A673 (cell line): ENCODE results near the gene PTPN18. TPM values are rescaled to one million over a fixed set of nuclear protein-coding genes. Genes with fewer than 3 reads are reported as not detected.

ENCODE experiments used
- BruUV-seq: library from RNA; stranded (reverse); fragments of 400-500 nt; replicated peaks from 2 replicates; lab custom pipeline; 2021; lab: Mats Ljungman, UMichigan
- CTCF ChIA-PET: fragments of 300-600 bp; sonication (Branson Sonifier 250); formaldehyde crosslinking; loops from one replicate; lab custom pipeline; 2022; ENCODE audit warnings: antibody characterized with exemption; lab: Charles Lee
- POLR2A ChIA-PET: fragments of 300-600 bp; sonication (Branson Sonifier 250); formaldehyde crosslinking; loops from one replicate; lab custom pipeline; 2022; ENCODE audit warnings: antibody characterized with exemption; ENCODE audit not compliant: low non-redundant PET; lab: Charles Lee
- DNase-seq: peaks from one replicate; pipeline ENCODE4 v3.0.0-alpha.2; 2015; ENCODE audit warnings: low spot score
- H3K27ac ChIP-seq: fragments of 200-600 bp; sonication (generic); 2 replicates; pipeline ENCODE4 v1.5.1; 2016; ENCODE audit warnings: mixed run types, low read depth, mild to moderate bottlenecking, mixed read lengths, antibody characterized with exemption, low read length; ENCODE audit not compliant: poor library complexity, severe bottlenecking
- H3K27me3 ChIP-seq: fragments of 200-600 bp; sonication (generic); replicated peaks from 2 replicates; pipeline ENCODE4 v1.6.1; 2017; ENCODE audit warnings: mixed run types, low read depth, mild to moderate bottlenecking, mixed read lengths, antibody characterized with exemption, low read length; ENCODE audit not compliant: insufficient read depth, poor library complexity
- H3K36me3 ChIP-seq: fragments of 200-600 bp; sonication (generic); 2 replicates; pipeline ENCODE4 v1.6.1; 2016; ENCODE audit warnings: mixed run types, mild to moderate bottlenecking, mixed read lengths, antibody characterized with exemption, low read length; ENCODE audit not compliant: insufficient read depth, poor library complexity, severe bottlenecking
- H3K4me1 ChIP-seq: fragments of 200-600 bp; sonication (generic); 2 replicates; pipeline ENCODE4 v1.6.1; 2017; ENCODE audit warnings: mixed run types, mild to moderate bottlenecking, mixed read lengths, antibody characterized with exemption, low read length; ENCODE audit not compliant: insufficient read depth, poor library complexity, severe bottlenecking
- H3K4me3 ChIP-seq: fragments of 200-600 bp; sonication (generic); 2 replicates; pipeline ENCODE4 v1.5.1; 2016; ENCODE audit warnings: low read depth, mixed run types, mild to moderate bottlenecking, mixed read lengths, low read length; ENCODE audit not compliant: poor library complexity, severe bottlenecking
- H3K9me3 ChIP-seq: fragments of 200-600 bp; sonication (generic); 2 replicates; pipeline ENCODE4 v1.6.1; 2016; ENCODE audit warnings: mixed run types, low read depth, mild to moderate bottlenecking, mixed read lengths, antibody characterized with exemption, low read length; ENCODE audit not compliant: poor library complexity, severe bottlenecking
- CTCF ChIP-seq: fragments of 300-800, 200-600 bp; sonication (generic); conservative IDR thresholded peaks from 2 replicates; pipeline ENCODE4 v1.5.1; 2017; ENCODE audit warnings: low read depth, mild to moderate bottlenecking, antibody characterized with exemption, low read length, moderate library complexity, mixed read lengths
- EZH2 ChIP-seq: fragments of 200-600 bp; sonication (generic); IDR thresholded peaks from 2 replicates; pipeline ENCODE4 v1.6.1; 2017; ENCODE audit warnings: borderline replicate concordance, low read depth, mild to moderate bottlenecking, mixed read lengths, antibody characterized with exemption, low read length; ENCODE audit not compliant: poor library complexity, severe bottlenecking
- intact Hi-C: fragments of 100-400 bp; cut with micrococcal nuclease; formaldehyde crosslinking; loops from one replicate; pipeline ENCODE4 v1.10.0; 2022; ENCODE audit not compliant: unreplicated experiment
- total RNA-seq: library from RNA; stranded (reverse); gene quantifications from 2 replicates; pipeline ENCODE4 v1.2.3, GENCODE V29; 2021

The PTPN18 gene
- total RNA-seq, 1 experiment from 2014 or later = 3.2 TPM

- no peaks in the 10 kb centered on the region for H3K36me3 ChIP-seq
- TF ChIP-seq CTCF (no peak), EZH2 (no peak)
- ChIA-PET CTCF (interaction anchor here (0.7 kb wide), 1 partner anchor 181 kb away, joined by 9 read pairs; no protein-coding TSS in a partner anchor), POLR2A (no interaction called here)
- no peak overlapping the region for H3K27ac ChIP-seq
- BruUV-seq = no TSS peak
- H3K9me3 ChIP-seq = no peaks in the 10 kb centered on the region
- intact Hi-C loops = no loop called here
- DNase-seq = no peak
- no peak overlapping the region for H3K4me3 ChIP-seq
- no peaks in the 10 kb centered on the region for H3K4me1 ChIP-seq
- peaks cover 15% of the 10 kb centered on the region for H3K27me3 ChIP-seq
Observed at GRCh38 chr2:130335226-130335625, 20.6 kb upstream of the PTPN18 start.

GRCh38 chr2:130336150-130336876 lies 19.5 kb upstream of the PTPN18 start:
- ChIA-PET CTCF (interaction anchor here (0.6 kb wide), 1 partner anchor 155 kb away, joined by 3 read pairs; the partner anchor contains the start of gene SMPD4), POLR2A (no interaction called here)
- Histone ChIP-seq H3K36me3 (no peaks in the 10 kb centered on the region), H3K27ac (no peak overlapping the region), H3K27me3 (peaks cover 4% of the 10 kb centered on the region), H3K4me1 (no peaks in the 10 kb centered on the region), H3K9me3 (no peaks in the 10 kb centered on the region), H3K4me3 (peak overlapping the region; percentile 39)
- no TSS peak for BruUV-seq
- DNase-seq = no peak
- TF ChIP-seq EZH2 (no peak), CTCF (no peak)
- intact Hi-C loops = no loop called here

DNA sequence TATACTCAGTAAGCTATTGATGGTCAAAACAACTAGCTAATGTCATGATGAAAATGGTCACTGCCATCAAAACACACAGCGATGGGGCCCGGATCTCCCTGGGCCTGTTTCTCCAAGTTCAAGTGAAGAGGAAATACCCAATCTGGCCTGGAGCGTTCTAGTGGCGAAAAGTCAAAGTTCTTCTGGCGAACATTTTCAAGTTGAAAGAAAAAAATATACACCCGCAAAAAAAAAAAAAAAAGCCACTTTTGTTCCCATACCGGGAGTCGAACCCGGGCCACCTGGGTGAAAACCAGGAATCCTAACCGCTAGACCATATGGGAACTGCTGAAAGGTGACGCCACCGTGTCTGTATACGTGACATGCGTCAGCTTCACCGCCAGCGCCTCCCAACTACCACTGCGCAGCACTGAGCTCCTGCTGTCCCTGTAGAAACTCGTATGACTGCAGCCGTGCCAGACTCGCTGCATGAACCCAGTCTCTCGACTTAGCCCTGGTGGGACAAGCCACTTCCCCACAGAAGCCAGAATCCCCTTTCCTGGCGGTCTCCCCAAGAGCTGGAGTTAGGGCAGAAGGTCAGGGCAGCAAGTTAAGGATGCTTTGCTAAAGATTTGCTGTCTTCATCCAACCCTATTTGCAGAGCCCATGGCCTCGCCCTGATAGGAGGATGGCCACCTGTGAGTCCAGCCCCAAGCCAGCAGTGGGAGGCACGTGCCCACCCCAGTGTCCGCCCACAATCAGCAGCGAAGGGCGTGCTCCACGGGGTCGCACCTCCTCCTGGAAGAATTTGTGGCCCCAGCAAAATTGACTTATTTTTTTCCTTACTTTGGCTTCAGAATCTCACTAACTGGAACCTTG lies 18.8 kb upstream of the PTPN18 start:
- no TSS peak for BruUV-seq
- intact Hi-C loops = no loop called here
- TF ChIP-seq CTCF = no peak
- no peak for TF ChIP-seq EZH2
- POLR2A ChIA-PET = no interaction called here
- H3K36me3 ChIP-seq = no peaks in the 10 kb centered on the region
- H3K9me3 ChIP-seq = no peaks in the 10 kb centered on the region
- DNase-seq = peak; percentile 85
- no peaks in the 10 kb centered on the region for H3K4me1 ChIP-seq
- no peaks in the 10 kb centered on the region for H3K27me3 ChIP-seq
- CTCF ChIA-PET = interaction anchor here (0.6 to 0.7 kb wide), 2 partner anchors 156 to 187 kb away, joined by 3 read pairs; partner anchors contain the start of gene SMPD4
- peak overlapping the region; percentile 39 for H3K4me3 ChIP-seq
- no peak overlapping the region for H3K27ac ChIP-seq
